Heart left ventricle (tissue), 13 donors: ENCODE data around the gene TRIM44.

Experiments
- POLR2A ChIP-seq, 2 donors: fragments of 450-650 bp; IDR thresholded peaks; one replicate each; pipeline ENCODE4 v1.6.1; 2017; ENCODE audit warnings: antibody characterized with exemption in 2 of 2, mild to moderate bottlenecking in 2 of 2, moderate library complexity in 2 of 2
- TF ChIP-seq, protein P1 (sequence below), 12 donors: fragments of 200-600 bp; sonication (generic) in 4 of 12; IDR thresholded peaks; one replicate each; pipeline versions ENCODE4 v1.5.0 to v1.8.0; 2018 to 2022; ENCODE audit warnings: antibody characterized with exemption in 12 of 12, mild to moderate bottlenecking in 5 of 12
- donor health status: ischemic (EF 13 %, LVEDD 7.1; RV severe dilation, severe dysfunction).
- donor health status: DM: no; HTN: yes; CAD: no.
- donor health status: DM: no; HTN: no; CAD: no.
- donor health status: ischemic (EF 25% LVEDD 6.9; RV normal size, moderate dysfunction).
- donor health status: ischemic (EF 25% LVEDD 5.7; RV mildly dilated, moderate dysfunction).
- donor health status: ischemic (EF 35%, LVEDD 5.7; RV mildly dilated, moderate dysfunction).
- donor health status: nonischemic (EF 11% LVEDD 7.7; RV severe dilation, severe dysfunction).
- donor health status: DM: yes; HTN: yes; CAD: no.
- donor health status: PGD.
- donor health status: ischemic (EF 29% LVEDD 5.4; RV normal size, mild dysfunction).
- donor health status: nonischemic (EF 23%, LVEDD 6.1; RV moderate dilation, normal function).

DNA sequence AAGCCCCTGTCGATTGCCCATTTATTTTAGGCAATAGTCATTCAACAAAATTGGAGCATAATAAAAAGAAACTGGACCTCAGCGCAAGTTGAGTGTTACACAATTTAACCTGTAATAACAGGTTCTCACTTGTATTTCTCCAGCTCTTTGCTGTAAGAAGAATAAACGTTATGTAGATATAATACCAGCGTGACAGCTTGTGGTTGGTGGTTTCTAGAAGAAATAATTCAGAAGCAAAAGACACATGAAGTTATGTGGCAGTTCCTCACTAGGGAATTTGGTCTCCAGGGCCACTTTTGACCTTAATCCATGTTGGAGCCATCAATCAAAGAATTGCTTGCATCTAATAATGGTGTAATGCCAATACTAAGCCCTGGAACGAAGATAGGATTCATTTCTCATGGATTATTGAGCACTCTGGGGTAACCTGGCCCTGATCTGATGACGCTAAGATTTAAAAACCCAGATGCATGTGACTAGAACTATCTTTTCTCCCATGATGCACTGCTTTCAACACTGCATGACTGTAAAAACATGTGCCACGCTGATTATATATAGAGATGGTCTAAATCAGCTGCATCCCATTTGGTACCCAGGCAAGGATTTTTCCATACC, 151.6 kb downstream of the TRIM44 start:
- TF ChIP-seq, protein P1, sequence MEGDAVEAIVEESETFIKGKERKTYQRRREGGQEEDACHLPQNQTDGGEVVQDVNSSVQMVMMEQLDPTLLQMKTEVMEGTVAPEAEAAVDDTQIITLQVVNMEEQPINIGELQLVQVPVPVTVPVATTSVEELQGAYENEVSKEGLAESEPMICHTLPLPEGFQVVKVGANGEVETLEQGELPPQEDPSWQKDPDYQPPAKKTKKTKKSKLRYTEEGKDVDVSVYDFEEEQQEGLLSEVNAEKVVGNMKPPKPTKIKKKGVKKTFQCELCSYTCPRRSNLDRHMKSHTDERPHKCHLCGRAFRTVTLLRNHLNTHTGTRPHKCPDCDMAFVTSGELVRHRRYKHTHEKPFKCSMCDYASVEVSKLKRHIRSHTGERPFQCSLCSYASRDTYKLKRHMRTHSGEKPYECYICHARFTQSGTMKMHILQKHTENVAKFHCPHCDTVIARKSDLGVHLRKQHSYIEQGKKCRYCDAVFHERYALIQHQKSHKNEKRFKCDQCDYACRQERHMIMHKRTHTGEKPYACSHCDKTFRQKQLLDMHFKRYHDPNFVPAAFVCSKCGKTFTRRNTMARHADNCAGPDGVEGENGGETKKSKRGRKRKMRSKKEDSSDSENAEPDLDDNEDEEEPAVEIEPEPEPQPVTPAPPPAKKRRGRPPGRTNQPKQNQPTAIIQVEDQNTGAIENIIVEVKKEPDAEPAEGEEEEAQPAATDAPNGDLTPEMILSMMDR (IDR thresholded peaks at IDR 0.05): no peak
- no peak for TF ChIP-seq POLR2A (IDR thresholded peaks at IDR 0.05)
